ENCODE results near the gene MRPL55.

MRPL55 gene

GRCh38 chr1:228109073-228109961 is at the start of gene MRPL55:
MRPL55 (minus strand) TSS chr1:228109299; CDS start chr1:228108260, 1,039 bp downstream.
- peak; percentile 98 for DNase-seq

- DNase-seq: no peak
Observed at GRCh38 chr1:228158151-228159007, 49.3 kb upstream of the MRPL55 start.

GRCh38 chr1:228157729-228158126 is 48.6 kb upstream of the MRPL55 start:
- DNase-seq: no peak

- DNase-seq: no peak
Observed at GRCh38 chr1:228156941-228157728, 48.0 kb upstream of the MRPL55 start.

- DNase-seq: no peak
Observed at GRCh38 chr1:228156515-228156881, 47.4 kb upstream of the MRPL55 start.

- no peak for DNase-seq
Observed at GRCh38 chr1:228155596-228156514, 46.8 kb upstream of the MRPL55 start.

- no peak for DNase-seq
Observed at GRCh38 chr1:228154670-228155571, 45.8 kb upstream of the MRPL55 start.

GRCh38 chr1:228154021-228154669 is 45.0 kb upstream of the MRPL55 start:
- no peak for DNase-seq

- DNase-seq: no peak
Observed at GRCh38 chr1:228152918-228153258, 43.8 kb upstream of the MRPL55 start.

- DNase-seq: no peak
Observed at GRCh38 chr1:228152097-228152917, 43.2 kb upstream of the MRPL55 start.

- no peak for DNase-seq
Observed at GRCh38 chr1:228151180-228151925, 42.3 kb upstream of the MRPL55 start.

GRCh38 chr1:228150461-228151179 is 41.5 kb upstream of the MRPL55 start:
- no peak for DNase-seq

- DNase-seq: no peak
Observed at GRCh38 chr1:228150120-228150460, 41.0 kb upstream of the MRPL55 start.

GRCh38 chr1:228149406-228150119 is 40.5 kb upstream of the MRPL55 start, which contains the start of gene GJC2:
GJC2 (plus strand) TSS chr1:228149930; CDS start chr1:228157759, 7,829 bp downstream.
- no peak for DNase-seq

- DNase-seq: no peak
Observed at GRCh38 chr1:228148935-228149405, 39.9 kb upstream of the MRPL55 start.

GRCh38 chr1:228148196-228148861 is 39.2 kb upstream of the MRPL55 start:
- no peak for DNase-seq

GRCh38 chr1:228147768-228148167 is 38.7 kb upstream of the MRPL55 start:
- no peak for DNase-seq

All from activated CD4-positive, alpha-beta T cell treated with anti-CD3 and anti-CD28 coated beads, Interleukin-10, Interleukin-2, amounts not matched to agents 100 ng/mL and 50 ng/mL, durations not matched to agents 16 hours and 8 hours (primary cell).